Left hindlimb (tissue), 1 donor: Measurements from ENCODE around the gene PLA2G2D.

Experiments used
- DNase-seq: peaks from one replicate; pipeline ENCODE4 v3.0.0-alpha.2; 2018

The PLA2G2D gene

DNA sequence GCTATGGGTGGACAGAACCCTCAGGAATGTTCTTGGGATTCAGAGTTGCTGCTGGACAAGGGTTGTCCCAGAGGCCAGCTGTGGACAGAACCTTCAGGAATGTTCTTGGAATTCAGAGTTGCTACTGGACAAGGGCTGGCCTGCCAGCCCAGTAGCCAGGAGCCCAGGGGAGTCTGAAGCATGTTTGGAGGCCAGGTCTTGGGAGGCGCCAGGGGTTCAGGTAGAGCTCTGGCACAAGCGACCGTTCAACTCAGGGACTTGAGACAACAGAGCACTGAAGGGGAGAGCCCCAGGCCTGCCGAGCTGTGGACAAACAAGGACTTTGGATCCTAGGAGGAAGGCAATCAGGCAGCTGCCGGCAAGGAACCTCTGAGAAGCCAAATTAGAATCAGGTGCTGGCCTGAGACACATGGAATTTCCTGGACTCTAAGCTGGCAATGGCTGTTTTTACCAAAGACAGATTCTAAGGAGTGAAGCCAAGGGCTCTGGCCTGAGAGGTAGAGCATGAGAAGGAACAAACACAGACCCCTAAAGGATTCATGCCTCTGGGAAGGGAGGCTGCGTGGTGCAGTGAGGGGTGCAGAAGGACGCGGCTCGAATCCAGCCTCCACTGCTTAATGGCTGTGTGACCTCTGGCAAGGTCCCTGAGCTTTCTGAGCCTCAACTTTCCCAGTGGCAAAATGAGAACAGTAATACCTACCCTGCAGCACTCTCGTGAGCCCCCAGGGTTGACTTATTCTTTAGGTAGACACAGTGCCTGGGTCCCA lies 36.0 kb downstream of the PLA2G2D start:
- DNase-seq: no peak

DNA sequence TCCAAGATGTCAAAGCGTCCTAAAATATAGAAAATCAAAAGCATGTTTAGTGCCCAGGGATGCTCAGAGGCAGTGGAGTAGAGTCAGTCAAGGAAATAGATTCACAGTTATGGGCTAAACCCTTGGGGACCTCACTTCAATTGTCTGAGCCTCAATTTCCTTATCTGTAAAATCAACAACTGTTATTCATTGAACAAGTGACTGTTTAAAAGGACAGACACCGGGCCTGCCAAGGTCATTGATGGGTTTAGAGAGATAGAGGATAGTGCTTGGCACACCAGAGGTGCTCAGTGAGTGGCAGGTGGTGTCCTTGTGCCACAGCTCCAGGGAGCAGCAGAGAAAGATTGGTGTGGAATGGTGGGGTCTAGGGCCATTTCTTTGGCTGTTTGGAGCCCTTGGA lies 36.6 kb downstream of the PLA2G2D start:
- DNase-seq: no peak

DNA sequence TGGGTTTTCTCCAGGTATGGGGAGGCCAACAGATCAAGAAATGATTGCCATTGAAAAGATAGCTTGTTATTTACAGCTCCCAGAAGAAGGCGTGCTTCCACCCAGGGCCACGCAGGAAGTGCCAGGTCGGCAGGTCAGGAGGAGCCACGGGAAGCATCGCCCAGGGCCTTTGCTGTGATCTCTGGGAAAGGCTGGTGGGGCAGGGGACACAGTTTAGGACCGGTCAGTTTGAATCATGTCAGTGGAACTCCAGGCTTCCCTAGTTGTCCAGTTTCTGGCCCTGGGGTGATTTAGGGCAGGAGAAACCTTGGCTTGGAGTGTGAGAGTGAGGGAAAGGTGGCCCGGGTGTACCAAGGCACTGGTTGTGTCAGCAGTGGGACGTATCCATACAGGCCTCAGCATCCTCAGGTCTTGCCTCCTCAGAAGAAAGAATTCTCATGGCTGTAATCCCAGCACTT lies 38.0 kb downstream of the PLA2G2D start:
- no peak for DNase-seq

GRCh38 chr1:20080441-20081352 lies 38.6 kb downstream of the PLA2G2D start:
- peak; percentile 63 for DNase-seq

DNA sequence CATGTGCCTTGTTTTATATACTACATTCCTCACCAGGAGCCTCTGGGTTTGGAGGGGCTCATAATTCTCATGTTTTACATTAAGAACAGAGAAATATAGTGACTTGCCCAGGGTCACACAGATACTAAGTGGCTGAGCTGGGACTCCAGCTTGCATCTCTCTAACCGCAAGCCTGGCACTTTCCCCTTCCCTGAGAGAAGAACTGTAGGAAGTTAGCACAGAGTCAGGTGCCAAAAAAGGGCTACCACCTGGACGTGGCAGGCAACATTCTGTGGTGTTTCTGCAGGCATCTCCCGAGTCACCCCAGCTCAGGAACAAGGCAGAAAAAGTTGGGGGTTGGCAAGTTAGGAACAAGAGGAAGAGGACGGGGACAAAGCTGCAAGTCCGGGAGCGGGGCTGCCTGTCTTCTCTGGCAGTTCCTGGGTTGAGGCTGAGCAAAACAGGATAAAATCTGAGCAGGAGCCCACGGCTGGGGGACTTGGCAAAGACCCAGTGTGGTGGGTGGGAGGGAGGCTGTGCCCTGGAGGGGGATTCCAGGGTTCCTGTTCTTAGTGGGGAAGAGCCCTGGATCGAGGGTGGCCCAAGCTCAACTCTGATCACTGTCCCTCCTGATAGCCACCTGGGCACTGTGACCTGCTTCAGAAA lies 39.6 kb downstream of the PLA2G2D start:
- no peak for DNase-seq

DNA sequence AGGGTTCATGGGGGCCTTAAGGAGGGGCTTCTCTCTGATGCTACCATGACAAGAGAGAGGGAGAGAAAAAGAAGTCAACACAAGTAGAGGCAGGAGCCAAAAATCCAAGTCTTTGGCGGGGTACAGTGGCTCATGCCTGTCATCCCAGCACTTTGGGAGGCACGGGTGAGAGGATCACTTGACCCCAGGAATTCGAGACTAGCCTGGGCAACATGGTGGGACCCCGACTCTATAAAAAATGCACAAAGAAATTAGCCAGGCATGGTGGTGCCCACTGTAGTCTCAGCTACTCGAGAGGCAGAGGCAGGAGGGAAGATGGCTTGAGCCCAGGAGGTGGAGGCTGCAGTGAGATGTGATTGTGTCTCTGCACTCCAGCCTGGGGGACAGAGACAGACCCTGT lies 40.6 kb downstream of the PLA2G2D start:
- DNase-seq: no peak

DNA sequence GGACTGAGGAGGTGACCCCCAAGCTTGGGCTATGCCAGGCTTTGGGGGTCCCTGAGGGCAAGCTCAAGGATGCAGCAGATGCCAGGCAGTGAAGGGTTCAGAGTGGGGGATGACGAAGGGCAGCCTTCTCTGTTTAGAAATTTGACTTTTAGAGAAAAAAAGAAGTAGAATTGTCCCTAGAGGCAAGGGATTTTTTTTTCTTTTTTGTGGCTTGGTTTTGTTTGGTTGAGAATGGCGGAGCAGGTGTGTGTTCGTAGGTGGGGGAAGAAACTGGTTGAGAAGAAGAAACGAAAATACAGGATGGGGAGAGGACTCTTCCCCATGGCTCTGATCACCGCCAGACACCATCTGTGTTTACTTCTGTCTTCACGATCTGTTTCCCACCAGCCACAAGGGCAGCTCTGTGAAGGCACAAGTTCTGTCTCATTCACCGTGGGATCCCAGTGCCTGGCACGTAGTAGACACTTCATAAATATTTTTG lies 41.1 kb downstream of the PLA2G2D start:
- no peak for DNase-seq

- no peak for DNase-seq
Measured at GRCh38 chr1:20076710-20077461, 42.5 kb downstream of the PLA2G2D start.

DNA sequence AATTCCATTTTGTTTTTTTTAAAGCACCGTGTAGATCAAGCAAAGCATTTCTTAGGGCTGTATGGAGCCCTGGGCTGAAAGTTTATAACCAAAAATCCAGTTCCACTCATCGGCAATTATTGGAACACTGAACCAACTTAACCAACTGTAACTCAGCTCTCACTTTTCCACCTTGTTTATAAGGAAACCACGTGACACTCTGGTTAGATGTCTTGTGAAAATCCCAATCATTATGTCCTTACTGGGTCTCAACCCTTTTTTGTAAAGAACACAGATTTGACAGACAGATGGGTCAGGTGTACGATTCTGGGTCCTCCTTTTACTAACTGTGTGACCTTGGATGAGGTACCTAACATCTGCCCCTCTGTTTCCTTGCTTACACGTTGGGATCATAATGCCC lies 43.1 kb downstream of the PLA2G2D start:
- no peak for DNase-seq

DNA sequence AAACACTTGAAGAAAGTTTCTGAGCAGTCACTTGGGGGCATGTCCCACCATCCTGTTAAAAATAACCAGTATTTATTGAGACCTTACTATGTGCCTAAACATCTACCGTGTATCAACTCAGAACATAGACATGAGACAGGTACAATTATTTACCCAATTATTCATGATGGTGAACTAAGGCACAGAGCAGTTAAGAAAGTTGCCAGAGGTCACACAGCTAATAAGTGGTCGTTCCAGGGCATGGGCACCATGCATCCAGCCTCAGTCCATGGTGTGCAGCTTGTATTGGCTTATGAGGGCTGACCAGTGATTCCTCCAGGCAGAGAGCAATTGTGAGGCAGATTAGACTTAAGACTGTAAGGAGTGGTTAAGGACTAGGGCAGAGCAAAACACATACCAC lies 44.0 kb downstream of the PLA2G2D start:
- DNase-seq: no peak

DNA sequence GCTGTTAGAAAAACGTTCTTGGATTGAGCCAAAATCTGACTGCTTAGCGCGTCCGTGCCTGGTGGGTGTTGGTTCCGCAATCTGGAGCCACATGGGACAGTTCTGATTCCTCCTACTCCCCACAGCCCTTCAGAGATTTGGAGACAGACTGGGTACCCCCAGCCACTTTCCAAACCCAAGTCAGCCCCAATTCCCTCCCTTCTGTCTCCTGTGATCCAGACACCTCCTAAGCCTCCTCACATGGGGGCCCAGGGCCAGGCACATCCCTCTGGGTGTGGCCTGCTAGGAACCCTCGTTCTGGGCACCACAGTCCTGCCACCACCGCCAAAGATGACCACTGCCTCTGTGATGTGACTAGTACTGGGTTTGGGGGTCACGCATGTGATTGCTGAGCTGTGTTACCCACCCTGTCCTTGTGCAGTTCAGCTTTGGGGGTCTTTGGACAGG lies 44.6 kb downstream of the PLA2G2D start:
- no peak for DNase-seq

DNA sequence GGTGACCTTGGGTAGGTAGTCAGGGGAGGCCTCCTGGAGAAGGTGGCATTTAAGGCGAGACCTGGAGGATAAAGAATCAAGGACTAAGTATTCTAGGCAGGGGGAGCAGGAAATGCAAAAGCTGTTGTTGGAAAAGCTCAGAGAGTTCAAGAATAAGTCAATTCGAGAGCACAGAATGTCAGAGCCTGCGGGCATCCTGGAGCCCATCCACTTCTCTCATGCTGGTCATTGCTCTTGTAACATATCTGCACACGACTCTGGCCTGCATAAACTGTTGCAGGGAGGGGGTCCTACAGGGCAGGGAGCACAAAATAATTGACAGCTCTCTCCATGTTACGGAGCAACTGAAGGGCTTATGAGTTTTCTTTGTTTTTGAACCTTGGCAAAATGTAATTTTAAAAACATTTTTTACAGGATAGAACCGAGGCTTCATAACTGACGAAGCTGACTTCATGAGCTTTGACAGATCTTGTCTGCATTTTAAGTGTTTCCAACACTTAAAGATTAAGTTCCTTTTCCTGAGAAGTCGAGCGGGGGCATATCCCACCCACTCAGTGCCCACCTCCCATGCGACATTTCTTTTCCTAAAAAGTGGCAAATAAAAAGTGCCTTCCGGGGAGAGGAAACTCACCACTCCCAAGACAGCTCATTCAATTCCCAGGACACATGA lies 45.1 kb downstream of the PLA2G2D start:
- DNase-seq: no peak

DNA sequence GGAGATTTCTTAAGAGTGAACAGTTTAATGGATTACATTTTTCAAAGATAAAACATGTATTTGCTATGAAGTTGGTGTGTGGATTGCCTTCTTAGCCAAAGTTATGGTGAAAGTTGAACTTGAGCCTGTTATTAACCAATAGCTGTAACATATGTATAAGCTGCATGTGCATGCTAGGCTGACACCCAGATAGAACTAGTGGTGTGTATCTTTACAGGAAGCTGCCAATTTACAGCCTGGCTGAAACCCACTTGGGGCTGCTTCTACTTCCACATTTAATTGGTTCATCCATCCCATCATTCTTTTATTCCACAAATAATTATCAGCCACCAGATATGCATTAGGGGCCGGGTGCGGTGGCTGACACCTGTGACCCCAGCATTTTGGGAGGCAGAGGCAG lies 46.1 kb downstream of the PLA2G2D start:
- DNase-seq: no peak

DNA sequence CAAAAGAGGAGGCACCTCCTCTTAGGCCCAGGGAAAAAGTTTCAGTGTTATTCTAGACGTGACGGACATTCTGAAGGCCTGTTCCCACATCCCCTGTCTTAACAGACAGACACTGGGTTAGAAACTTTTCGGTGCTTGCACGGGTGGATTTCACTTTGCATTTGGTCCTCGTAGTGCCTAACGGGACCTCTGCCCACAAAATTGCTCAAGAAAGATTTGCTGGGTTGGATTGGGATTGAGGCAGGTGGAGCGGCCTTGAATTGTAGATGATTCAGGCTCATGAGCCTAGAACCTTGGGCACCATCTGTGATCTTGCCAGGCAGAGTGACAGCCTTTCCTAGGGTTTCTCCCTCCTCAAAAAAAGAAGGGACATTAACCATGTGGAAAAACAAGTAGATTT lies 46.6 kb downstream of the PLA2G2D start:
- no peak for DNase-seq

- DNase-seq: no peak
Measured at GRCh38 chr1:20071416-20071815, 47.9 kb downstream of the PLA2G2D start.

- DNase-seq: no peak
Measured at GRCh38 chr1:20070357-20070756, 49.0 kb downstream of the PLA2G2D start.

DNA sequence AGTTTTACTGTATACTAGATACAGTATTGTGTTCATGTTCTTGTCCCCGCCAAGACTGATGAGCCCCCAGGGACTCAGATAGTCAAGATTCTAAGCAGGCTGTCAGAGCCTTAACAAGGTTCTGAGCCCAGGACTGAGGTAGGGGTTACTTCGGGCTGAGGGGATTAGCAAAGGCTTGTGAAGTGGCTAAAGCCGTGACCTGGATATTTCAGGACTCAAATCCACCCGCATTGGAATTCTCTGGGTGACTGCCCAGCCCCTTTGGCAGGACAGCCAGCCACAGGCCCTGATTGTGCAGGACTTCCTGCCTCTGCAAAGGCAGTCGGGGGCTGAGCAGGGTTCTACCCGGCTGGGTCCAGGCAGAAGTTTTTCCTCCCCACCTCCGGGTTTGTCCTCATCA lies 49.5 kb downstream of the PLA2G2D start, which contains the start of gene PLA2G5:
PLA2G5 (plus strand) TSS at position 321 of the 400 bp plus-strand sequence. CDS start 14,637 bp downstream, outside the sequence.
- DNase-seq: peak; percentile 63

DNA sequence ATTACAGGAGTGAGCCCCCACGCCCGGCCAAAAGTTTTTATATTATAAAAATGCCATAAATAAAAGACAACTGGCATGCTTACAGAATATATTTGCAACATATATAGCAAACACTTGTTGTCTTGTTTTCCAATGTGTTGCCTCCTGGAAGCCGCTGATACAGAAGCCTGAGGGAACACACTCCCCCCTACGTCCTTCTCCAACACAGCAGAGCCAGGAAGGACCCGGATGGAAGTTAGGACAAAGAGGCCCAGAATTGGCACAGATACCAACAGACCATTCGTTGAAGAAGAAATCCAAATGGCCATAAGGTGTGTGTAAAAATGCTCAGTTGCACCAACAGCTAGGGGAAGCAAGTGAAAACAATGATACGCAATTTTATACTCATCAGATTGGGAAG lies 50.6 kb downstream of the PLA2G2D start:
- no peak for DNase-seq

DNA sequence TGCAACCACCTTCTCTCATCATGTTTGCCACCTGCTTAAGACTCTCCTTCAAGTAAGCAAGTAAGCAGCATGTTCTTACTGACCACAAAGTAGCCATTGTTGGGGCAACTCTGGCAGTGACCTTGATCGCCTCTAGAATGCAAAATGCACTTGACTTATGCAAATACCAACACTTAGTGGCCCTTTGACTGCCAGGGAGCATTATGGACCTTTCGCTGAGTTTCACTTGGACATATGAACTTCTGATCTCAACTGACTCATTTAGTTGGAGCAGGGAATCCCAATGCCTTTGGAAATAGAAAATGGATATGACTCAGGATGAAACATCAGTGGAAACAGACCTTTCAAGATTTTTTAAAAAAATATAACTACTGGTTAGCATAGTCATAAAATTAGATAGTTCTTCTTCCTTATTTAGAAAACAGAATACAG lies 55.5 kb downstream of the PLA2G2D start:
- DNase-seq: no peak
